OCI-M2 (cell line): ENCODE results near the gene SLC15A5.

Experiments used
- DNase-seq: peaks from one replicate; lab custom pipeline; 2025; ENCODE audit not compliant: unreplicated experiment; lab: John Stamatoyannopoulos, UW

SLC15A5 gene, protein sequence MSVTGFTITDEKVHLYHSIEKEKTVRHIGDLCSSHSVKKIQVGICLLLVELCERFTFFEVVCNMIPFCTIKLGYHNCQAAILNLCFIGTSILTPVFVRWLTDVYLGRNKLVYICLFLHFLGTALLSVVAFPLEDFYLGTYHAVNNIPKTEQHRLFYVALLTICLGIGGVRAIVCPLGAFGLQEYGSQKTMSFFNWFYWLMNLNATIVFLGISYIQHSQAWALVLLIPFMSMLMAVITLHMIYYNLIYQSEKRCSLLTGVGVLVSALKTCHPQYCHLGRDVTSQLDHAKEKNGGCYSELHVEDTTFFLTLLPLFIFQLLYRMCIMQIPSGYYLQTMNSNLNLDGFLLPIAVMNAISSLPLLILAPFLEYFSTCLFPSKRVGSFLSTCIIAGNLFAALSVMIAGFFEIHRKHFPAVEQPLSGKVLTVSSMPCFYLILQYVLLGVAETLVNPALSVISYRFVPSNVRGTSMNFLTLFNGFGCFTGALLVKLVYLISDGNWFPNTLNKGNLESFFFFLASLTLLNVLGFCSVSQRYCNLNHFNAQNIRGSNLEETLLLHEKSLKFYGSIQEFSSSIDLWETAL

DNA sequence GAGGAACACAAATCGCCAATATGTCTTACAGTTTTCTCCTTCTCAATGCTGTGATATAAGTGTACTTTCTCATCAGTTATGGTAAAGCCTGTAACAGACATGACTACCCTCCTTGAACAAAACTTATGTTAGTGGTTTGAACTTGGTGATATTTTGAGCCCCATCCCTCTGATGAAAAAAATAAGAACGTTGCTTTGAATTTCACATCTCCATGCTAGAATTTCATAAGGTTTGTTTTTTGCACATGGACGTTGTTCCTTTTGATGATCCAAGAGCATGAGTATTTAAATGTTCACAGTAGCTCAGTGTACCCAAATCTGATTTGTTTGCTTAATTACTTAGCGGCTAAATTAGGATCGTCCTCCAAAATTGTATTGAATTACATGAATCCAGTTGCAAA, at the start of gene SLC15A5:
TSS of gene SLC15A5 (minus strand) at position 101 of the 400 bp plus-strand sequence. CDS start at position 101, 0 bp downstream.
- DNase-seq, result no peak

DNA sequence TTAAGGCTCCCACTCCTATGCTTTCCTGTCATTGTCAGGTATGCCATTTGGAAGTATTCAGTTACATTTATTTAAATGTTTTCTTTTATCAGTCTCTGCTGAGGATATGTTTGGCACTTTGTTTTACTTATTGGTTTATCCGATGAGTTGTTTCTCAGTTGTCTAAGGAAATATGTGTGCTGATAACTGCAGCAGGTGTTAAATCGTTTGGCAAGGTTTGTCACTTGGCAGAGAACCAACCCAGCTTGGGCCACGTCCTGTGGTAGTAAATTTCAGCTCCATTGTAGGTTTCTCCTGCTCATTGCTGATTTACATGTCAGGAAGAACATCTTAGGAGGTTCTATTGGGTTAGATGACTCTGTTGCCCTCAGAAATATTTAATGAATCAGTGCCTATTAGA, 47.9 kb upstream of the SLC15A5 start:
- no peak for DNase-seq

- no peak for DNase-seq
Measured at GRCh38 chr12:16324772-16325171, 47.3 kb upstream of the SLC15A5 start.

- DNase-seq, result no peak
Measured at GRCh38 chr12:16324272-16324671, 46.8 kb upstream of the SLC15A5 start.

DNA sequence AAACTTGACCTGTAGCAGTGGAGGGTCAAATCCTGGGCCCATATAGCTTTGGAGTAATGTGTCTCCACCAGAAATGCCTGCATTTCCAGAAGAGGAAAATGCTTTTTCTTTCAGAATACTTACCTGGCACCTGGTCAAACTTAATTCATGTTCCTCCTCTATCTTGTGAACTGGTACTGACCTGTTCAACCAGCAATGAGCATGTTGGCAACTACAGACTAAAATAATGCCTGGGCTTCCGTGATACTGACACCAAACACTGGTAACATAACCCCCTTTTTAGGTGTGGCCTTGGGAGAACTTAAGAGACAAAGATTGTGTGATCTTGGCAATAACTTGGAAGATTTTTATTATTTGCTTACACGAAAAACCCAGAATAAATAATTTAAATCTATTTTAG, 46.2 kb upstream of the SLC15A5 start:
- DNase-seq, result no peak

- no peak for DNase-seq
Measured at GRCh38 chr12:16323010-16323409, 45.5 kb upstream of the SLC15A5 start.

- no peak for DNase-seq
Measured at GRCh38 chr12:16310934-16311333, 33.4 kb upstream of the SLC15A5 start.

GRCh38 chr12:16307856-16308475, 30.5 kb upstream of the SLC15A5 start:
- DNase-seq, result no peak

DNA sequence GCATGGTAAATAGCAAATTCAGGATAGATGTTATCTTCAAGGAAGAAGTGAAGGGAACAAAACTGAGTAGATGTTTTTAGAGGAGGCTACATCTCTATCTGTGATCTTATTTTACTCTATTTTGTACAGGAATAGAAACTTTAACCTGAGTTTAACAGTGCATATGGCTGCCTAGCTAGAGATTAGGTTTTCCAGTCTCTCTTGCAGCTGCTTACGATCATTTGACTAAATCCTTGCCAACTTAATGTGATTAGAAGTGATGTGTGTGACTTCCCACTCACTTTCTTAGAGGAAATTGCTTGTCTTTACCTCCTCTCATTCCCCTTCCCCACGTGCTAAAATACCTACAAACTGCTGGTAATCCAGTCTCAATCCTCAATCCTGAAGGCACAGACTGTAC, 26.5 kb upstream of the SLC15A5 start:
- DNase-seq, result no peak

DNA sequence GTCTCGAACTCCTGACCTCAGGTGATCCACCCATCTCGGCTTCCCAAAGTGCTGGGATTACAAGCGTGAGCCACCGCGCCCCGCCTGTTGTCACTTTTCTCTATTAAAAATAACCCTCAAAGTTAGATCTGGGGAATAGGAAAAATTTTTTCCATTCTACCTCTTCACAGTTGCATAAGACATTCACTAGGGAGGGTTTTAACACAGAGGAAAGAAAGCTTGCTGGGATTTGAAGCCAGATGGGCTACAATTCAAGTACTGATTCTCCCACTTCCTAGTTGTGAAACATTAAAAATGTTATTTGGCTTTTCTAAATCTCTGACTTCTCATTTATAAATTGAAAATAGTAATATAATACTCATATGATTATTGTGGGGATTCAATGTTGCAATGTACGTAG, 23.3 kb upstream of the SLC15A5 start:
- DNase-seq, result no peak

DNA sequence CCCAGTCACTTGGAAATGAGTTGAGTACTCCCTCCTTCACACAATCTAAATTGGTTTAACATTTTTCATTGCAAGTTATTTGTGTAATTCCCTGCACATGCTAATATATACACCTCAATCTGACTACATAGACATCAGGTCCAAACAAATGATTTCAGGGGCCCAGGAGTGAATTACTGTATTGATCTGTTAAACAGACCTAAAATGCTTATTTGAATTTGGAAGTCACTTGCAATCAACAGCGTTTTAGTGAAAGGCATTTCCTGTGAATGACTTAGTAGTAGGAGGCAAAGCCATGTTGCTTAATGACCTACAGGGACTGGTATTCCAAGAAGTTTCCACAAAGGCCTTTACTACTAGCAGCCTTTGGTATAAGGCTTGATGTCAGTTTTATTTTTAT, 22.6 kb upstream of the SLC15A5 start:
- DNase-seq, result no peak

GRCh38 chr12:16299403-16299802, 21.9 kb upstream of the SLC15A5 start:
- DNase-seq, result no peak

DNA sequence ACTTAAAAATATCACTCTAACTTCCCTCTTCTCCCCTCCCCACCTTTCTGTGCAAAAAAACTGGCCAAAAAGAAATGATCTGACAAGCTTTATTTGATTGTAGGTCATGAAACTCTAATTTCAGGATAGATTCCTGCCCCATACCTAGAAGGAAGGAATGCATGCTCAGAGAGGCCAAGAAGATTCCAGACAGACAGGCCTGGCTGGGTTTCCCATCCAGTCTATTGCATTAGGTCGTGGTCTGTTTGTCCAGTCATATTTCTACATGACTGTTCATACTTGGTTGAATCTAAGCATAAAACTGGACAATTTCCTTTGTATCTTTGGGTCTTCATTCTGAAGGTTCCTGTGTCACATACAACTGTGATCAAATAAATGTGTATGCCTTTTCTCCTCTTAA, 20.0 kb upstream of the SLC15A5 start:
- DNase-seq, result no peak

- DNase-seq, result no peak
Measured at GRCh38 chr12:16294376-16294956, 17.0 kb upstream of the SLC15A5 start.

DNA sequence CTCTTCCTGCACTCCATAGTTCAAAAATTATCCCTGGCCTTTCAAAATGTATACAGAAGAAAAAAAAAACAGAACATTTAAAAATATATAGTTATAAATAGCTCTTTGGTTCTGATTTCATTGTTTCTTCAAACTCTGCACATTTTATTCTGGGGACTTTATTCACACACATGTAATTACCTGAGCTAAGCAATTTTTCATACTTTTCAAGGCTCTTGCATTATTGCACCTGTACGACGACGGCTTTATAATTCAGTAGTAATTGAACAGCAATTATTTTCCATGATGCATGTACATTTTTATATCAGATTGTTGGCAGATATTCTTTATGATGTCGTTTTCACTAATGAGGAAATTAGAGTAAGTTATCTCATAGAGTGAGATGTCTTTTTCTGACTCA, 13.5 kb upstream of the SLC15A5 start:
- no peak for DNase-seq

DNA sequence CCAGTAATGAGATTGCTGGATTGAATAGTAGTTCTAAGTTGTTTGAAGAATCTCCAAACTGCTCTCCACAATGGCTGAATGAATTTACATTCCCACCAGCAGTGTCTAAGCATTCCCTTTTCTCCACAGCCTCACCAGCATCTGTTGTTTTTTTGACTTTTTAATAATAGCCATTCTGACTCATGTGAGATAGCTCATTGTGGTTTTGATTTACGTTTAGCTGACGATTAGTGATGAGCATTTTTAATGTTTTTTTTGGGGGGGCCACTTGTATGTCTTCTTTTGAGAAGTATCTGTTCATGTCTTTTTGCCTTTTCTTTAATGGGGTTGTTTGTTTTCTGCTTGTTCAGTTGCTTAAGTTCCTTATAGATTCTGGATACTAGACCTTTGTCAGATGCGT, 8.1 kb upstream of the SLC15A5 start:
- no peak for DNase-seq

DNA sequence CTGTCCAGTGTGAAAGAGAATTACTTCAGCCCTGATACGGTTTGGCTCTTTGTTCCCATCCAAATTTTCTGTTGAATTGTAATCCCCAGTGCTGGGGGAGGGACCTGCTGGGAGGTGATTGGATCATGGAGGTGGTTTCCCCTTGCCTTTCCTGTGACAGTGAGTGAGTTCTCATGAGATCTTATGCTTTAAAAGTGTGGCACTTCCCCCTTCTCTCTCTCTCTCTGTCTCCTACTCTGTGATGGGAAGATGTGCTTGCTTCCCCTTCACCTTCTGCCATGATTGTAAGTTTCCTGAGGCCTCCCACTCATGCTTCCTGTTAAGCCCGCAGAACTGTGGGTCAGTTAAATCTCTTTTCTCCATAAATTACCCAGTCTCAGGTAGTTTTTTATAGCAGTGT, 5.5 kb upstream of the SLC15A5 start:
- DNase-seq, result no peak

DNA sequence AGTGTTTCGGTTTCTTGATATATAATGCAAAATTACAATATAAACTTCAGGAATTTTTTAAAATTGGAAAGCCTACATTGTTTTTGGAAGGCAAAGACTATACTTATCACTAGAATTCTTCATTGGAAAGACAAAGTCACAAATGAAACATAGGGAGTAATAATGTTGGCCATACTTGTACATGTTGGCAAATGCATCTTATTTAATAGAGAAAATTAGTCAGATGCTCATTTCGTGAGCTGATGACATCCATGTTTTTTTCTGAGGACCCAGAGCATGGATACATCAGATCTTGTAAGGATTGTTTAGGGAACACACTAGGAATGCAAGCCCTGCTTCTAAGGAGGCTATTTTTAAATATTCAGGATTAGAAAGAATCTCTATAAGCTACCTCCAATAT, 4.6 kb upstream of the SLC15A5 start:
- no peak for DNase-seq

- no peak for DNase-seq
Measured at GRCh38 chr12:16281157-16281556, 3.7 kb upstream of the SLC15A5 start.

- DNase-seq, result no peak
Measured at GRCh38 chr12:16272222-16272621, 5.3 kb downstream of the SLC15A5 start.

GRCh38 chr12:16271062-16271461, 6.4 kb downstream of the SLC15A5 start:
- no peak for DNase-seq

- no peak for DNase-seq
Measured at GRCh38 chr12:16269946-16270345, 7.5 kb downstream of the SLC15A5 start.
